Measurements from ENCODE around the gene ASCC1.

- TF ChIP-seq, protein P1, sequence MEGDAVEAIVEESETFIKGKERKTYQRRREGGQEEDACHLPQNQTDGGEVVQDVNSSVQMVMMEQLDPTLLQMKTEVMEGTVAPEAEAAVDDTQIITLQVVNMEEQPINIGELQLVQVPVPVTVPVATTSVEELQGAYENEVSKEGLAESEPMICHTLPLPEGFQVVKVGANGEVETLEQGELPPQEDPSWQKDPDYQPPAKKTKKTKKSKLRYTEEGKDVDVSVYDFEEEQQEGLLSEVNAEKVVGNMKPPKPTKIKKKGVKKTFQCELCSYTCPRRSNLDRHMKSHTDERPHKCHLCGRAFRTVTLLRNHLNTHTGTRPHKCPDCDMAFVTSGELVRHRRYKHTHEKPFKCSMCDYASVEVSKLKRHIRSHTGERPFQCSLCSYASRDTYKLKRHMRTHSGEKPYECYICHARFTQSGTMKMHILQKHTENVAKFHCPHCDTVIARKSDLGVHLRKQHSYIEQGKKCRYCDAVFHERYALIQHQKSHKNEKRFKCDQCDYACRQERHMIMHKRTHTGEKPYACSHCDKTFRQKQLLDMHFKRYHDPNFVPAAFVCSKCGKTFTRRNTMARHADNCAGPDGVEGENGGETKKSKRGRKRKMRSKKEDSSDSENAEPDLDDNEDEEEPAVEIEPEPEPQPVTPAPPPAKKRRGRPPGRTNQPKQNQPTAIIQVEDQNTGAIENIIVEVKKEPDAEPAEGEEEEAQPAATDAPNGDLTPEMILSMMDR (optimal IDR thresholded peaks at IDR 0.05 in 1 of 3, IDR thresholded peaks at IDR 0.05 in 1 of 3, conservative IDR thresholded peaks at IDR 0.05 in 1 of 3; ENCODE audit: extremely low read depth in 1 of 3, insufficient read depth in 2 of 3, low read length in 3 of 3), result no peak
- TF ChIP-seq EZH2 (IDR thresholded peaks at IDR 0.05; ENCODE audit: low read length), result no peak
These were observed 120.9 kb downstream of the ASCC1 start for GRCh38 chr10:72095195-72095594.

Data from keratinocyte (primary cell).